Activated CD4-positive, alpha-beta T cell treated with anti-CD3 and anti-CD28 coated beads, Interleukin-2, amount 10 ng/mL, durations not matched to agents 7 days and 5 days (primary cell): ENCODE data around the gene SLC40A1. TPM values are rescaled to one million over a fixed set of nuclear protein-coding genes. Genes with fewer than 3 reads are reported as not detected.

ENCODE experiments used
- total RNA-seq, 2 experiments: library from RNA; stranded (reverse); gene quantifications; one replicate each; pipeline ENCODE4 v1.2.3, GENCODE V29; 2021

SLC40A1 gene
- total RNA-seq, 2 experiments from 2014 or later, result 2.6 to 3.2 TPM

Other genes starting within 250 kb of the SLC40A1 start
- gene WDR75, start 139.3 kb downstream of the SLC40A1 start, total RNA-seq, result 10 to 100 TPM; 47.8 to 49.7 TPM
- gene ASNSD1, start 80.7 kb upstream of the SLC40A1 start, total RNA-seq, result 10 to 100 TPM; 34.8 to 40.3 TPM
- gene ANKAR, start 93.9 kb upstream of the SLC40A1 start, total RNA-seq, result 1 to 10 TPM; 4.0 to 4.8 TPM
- 1 to 10 TPM; 7.7 to 7.8 TPM for gene OSGEPL1, start 182.0 kb upstream of the SLC40A1 start, total RNA-seq
- gene ORMDL1, start 203.6 kb upstream of the SLC40A1 start, total RNA-seq, result 10 to 100 TPM; 65.6 to 81.1 TPM
- gene PMS1, start 203.7 kb upstream of the SLC40A1 start, total RNA-seq, result 10 to 100 TPM; 26.7 to 35.0 TPM